ENCODE measurements around the gene BACE2.

Gene BACE2

GRCh38 chr21:41167348-41168342, at the start of gene BACE2:
Gene BACE2 (plus strand): TSS chr21:41168160. CDS start chr21:41168264, 104 bp downstream.
- in situ Hi-C loops (cut with MboI; ENCODE audit: low sequenced_read_pairs), result no loop called here

GRCh38 chr21:41119901-41120300, 48.1 kb upstream of the BACE2 start:
- in situ Hi-C loops (cut with MboI; ENCODE audit: low sequenced_read_pairs), result no loop called here

GRCh38 chr21:41120997-41121396, 47.0 kb upstream of the BACE2 start:
- in situ Hi-C loops (cut with MboI; ENCODE audit: low sequenced_read_pairs), result no loop called here

GRCh38 chr21:41121785-41122415, 46.1 kb upstream of the BACE2 start:
- in situ Hi-C loops (cut with MboI; ENCODE audit: low sequenced_read_pairs), result no loop called here

- in situ Hi-C loops (cut with MboI; ENCODE audit: low sequenced_read_pairs), result no loop called here
Measured at GRCh38 chr21:41124641-41125201, 43.2 kb upstream of the BACE2 start.

- in situ Hi-C loops (cut with MboI; ENCODE audit: low sequenced_read_pairs), result no loop called here
Measured at GRCh38 chr21:41128981-41129380, 39.0 kb upstream of the BACE2 start.

GRCh38 chr21:41130883-41131282, 37.1 kb upstream of the BACE2 start:
- in situ Hi-C loops (cut with MboI; ENCODE audit: low sequenced_read_pairs), result no loop called here

GRCh38 chr21:41133874-41134522, 34.0 kb upstream of the BACE2 start:
- in situ Hi-C loops (cut with MboI; ENCODE audit: low sequenced_read_pairs), result no loop called here

- in situ Hi-C loops (cut with MboI; ENCODE audit: low sequenced_read_pairs), result no loop called here
Measured at GRCh38 chr21:41135746-41136145, 32.2 kb upstream of the BACE2 start.

GRCh38 chr21:41136286-41136685, 31.7 kb upstream of the BACE2 start:
- in situ Hi-C loops (cut with MboI; ENCODE audit: low sequenced_read_pairs), result no loop called here

- in situ Hi-C loops (cut with MboI; ENCODE audit: low sequenced_read_pairs), result no loop called here
Measured at GRCh38 chr21:41137401-41137800, 30.6 kb upstream of the BACE2 start.

GRCh38 chr21:41137889-41138288, 30.1 kb upstream of the BACE2 start:
- in situ Hi-C loops (cut with MboI; ENCODE audit: low sequenced_read_pairs), result no loop called here

- in situ Hi-C loops (cut with MboI; ENCODE audit: low sequenced_read_pairs), result no loop called here
Measured at GRCh38 chr21:41138711-41139110, 29.2 kb upstream of the BACE2 start.

- in situ Hi-C loops (cut with MboI; ENCODE audit: low sequenced_read_pairs), result no loop called here
Measured at GRCh38 chr21:41139275-41139674, 28.7 kb upstream of the BACE2 start.

- in situ Hi-C loops (cut with MboI; ENCODE audit: low sequenced_read_pairs), result no loop called here
Measured at GRCh38 chr21:41139951-41140350, 28.0 kb upstream of the BACE2 start.

GRCh38 chr21:41141031-41141457, 26.9 kb upstream of the BACE2 start:
- in situ Hi-C loops (cut with MboI; ENCODE audit: low sequenced_read_pairs), result no loop called here

- in situ Hi-C loops (cut with MboI; ENCODE audit: low sequenced_read_pairs), result no loop called here
Measured at GRCh38 chr21:41142051-41142795, 25.7 kb upstream of the BACE2 start.

- in situ Hi-C loops (cut with MboI; ENCODE audit: low sequenced_read_pairs), result no loop called here
Measured at GRCh38 chr21:41143596-41144325, 24.2 kb upstream of the BACE2 start.

GRCh38 chr21:41147096-41147978, 20.6 kb upstream of the BACE2 start:
- in situ Hi-C loops (cut with MboI; ENCODE audit: low sequenced_read_pairs), result no loop called here
